GM19099 (cell line): Measurements from ENCODE around the gene PPP1R10.
A peak's percentile ranks its signal among the peaks of the same experiment; 100 is the strongest.

Experiments
- POLR2A ChIP-seq: IDR thresholded peaks from 3 replicates; pipeline ENCODE4 v1.6.1; 2011; ENCODE audit warnings: low read depth; ENCODE audit not compliant: insufficient read length; ENCODE audit errors: extremely low read depth

Gene PPP1R10

DNA sequence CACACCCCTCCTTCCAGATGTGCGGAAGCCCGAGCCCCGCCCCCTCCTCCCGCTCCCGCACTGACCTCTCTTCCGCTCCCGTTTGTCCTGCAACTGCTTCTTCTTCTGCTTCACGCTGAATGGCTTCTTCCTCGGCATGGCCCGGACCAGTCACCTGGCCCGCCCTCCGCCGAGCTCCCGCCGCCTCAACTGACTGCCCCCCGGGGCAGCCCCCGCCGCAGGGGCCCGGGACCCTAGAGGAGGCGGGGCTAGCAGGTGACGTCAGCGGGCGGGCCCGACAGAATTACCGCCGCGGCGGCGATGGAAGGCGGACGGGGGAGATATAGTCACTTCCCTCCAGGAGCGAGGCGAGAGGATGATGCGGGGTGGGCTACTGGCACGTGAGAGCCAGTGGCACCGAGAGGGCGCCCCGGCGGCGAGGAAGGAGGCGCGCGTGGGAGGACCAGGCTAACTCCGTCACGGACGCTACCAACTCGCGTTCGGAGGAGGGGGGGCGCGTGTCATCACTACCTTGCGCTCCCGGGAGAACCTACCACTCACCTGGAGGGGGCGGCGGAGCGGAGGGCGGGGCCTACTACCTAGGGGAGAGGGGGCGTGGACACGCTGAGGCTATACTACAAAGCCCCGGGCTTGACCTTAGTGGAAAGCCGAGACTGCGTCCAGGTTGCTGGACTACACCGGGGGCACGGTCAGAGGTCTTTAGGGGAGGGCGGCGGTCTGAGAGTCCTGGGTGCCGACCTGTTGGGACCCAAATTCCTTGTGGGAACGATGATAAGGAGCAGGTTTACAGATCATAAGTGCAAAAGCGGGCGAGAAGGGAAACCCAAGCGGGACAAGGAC, 60.8 kb downstream of the PPP1R10 start, which contains the start of gene GNL1:
Gene GNL1, minus strand, starts transcription at position 424 of the 840 bp plus-strand sequence. Its CDS starts 286 bp downstream, at position 138.
- TF ChIP-seq POLR2A, result peak; percentile 52

- TF ChIP-seq POLR2A, result no peak
Measured at GRCh38 chr6:30555816-30556065, 61.3 kb downstream of the PPP1R10 start.

- no peak for TF ChIP-seq POLR2A
Measured at GRCh38 chr6:30554962-30555815, 61.9 kb downstream of the PPP1R10 start.

DNA sequence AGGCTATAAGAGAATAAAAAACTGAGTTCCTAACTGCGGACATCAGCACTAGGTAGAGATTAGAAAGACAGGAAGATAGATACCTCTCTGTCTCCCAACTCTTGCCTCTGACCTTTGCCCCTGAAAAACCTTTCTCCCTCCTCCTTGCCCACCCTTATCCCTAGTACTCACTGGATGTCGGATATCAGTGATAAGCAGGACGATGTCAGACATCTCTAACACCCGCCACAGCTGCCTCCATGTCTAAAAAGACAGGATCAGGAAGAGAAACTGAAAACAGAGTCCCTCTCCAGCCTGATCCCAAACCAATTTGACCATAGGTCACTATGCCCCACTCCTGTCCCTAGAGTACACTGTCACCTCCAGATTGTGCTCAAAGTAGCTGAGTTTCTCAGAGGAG, 62.6 kb downstream of the PPP1R10 start:
- no peak for TF ChIP-seq POLR2A
